GM19240 (cell line): ENCODE results near the gene MAPT.
A peak's percentile ranks its signal among the peaks of the same experiment; 100 is the strongest.
"Not testable (repeated sequence)": the region's sequence is repeated elsewhere in the genome, so short reads cannot be mapped to it uniquely, and the experiment has no call there.

Experiments used
- DNase-seq: peaks from one replicate; pipeline ENCODE4 v3.0.0; 2011; ENCODE audit warnings: low spot score; ENCODE audit not compliant: insufficient read length

Gene MAPT

GRCh38 chr17:45927247-45927646 is 32.9 kb downstream of the MAPT start:
- no peak for DNase-seq

DNA sequence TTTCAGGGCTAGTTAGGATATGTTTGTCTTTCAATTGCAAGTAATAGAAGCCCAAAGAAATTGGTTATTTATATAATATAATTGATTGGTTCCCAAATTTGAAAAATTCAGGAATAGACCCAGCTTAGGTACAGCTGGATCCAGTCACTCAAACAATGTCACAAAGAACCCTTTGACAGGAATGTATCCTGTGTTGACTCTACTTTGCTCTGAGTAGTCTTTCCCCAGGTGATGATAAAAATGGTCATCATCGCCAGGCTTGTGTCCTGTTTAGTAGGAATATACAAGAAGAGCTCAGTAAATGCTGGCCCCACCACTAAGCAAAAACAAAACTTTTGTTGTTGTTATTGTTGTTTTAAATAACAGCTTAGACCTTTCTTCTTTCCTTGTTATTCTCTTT is 35.0 kb downstream of the MAPT start:
- DNase-seq, result no peak

DNA sequence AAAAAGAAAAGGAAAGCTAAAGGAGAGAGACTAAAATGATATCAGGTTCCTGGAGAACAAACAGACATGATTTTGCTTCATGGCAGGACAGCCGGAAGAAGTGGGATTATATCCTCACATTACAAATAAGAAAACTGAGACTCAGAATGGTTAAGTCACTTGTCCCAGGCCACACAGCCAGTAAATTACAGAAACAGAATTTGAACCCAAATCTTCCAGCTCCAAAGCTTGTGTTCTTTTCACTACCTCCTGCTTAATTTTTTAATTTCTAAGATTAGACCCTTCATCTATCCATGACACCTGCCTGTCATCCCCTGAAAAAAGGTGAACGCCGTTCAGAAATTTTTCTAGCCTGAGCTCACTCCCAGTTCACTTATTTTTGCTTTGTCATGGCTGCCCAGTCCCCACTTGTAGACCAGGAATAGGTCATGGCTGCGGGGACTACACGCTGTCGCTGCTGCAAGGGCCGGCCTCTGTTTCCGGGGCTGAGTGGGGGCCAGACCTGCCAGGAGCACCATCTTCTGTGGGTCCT is 36.1 kb downstream of the MAPT start:
- DNase-seq, result no peak

DNA sequence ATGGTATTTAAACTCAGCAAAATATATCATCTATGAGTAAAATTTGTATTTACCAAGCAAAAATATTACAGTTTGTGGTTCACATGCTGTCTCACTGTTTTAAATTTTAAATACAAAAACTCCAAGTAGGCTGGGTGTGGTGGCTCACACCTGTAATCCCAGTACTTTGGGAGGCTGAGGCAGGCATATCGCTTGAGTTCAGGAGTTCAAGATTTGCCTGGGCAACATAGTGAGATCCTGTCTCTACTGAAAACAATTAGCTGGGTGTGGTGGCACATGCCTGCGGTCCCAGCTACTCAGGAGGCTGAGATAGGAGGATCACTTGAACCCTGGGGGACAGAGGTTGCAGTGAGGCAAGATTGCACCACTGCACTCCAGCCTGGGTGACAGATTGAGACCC is 37.3 kb downstream of the MAPT start:
- DNase-seq, result no peak

GRCh38 chr17:45934044-45934979 is 40.0 kb downstream of the MAPT start:
- DNase-seq, result no peak

GRCh38 chr17:45935197-45935709 is 40.9 kb downstream of the MAPT start:
- no peak for DNase-seq

- DNase-seq, result no peak
These were observed 41.6 kb downstream of the MAPT start for GRCh38 chr17:45935710-45936509.

DNA sequence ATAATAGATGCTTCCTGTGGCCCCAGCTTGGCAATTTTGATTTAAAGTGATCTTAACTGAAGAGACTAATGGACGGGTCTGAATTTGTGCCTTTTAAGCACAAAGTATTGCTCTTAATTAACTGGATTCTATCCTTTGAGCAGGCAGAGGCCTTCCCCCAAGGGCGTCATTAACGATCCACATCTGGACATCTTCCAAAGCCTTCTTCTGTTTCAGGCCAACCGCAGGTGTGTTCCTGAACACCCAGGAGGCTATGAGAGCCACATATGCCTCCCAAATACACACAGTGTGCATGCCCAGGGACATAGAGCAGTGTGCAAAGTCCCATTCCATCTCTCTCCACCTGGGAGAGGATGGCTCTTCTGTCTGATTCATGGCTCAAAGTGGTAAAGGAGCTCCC is 42.3 kb downstream of the MAPT start:
- no peak for DNase-seq

DNA sequence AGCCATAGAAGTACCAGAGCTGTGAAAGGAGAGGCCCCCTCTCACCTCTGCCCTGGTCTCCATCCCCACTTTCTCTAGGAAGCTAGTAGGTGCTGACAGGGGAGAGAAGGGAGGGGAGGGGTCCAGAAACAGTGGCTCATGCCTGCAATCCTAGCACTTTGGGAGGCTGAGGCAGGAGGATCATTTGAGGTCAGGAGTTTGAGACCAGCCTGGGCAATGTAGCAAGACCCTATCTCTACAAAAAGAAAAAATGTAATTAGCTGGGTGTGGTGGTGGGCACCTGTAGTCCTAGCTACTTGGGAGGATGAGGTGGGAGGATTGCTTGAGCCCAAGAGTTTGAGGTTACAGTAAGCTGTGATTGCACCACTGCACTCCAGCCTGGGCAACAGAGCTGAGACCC is 42.8 kb downstream of the MAPT start:
- DNase-seq, result not testable (repeated sequence)

GRCh38 chr17:45939395-45939794 is 45.0 kb downstream of the MAPT start:
- no peak for DNase-seq

GRCh38 chr17:45940293-45940692 is 45.9 kb downstream of the MAPT start:
- DNase-seq, result no peak

GRCh38 chr17:45940826-45941225 is 46.5 kb downstream of the MAPT start:
- DNase-seq, result no peak

- DNase-seq, result no peak
These were observed 47.0 kb downstream of the MAPT start for GRCh38 chr17:45941395-45941794.

DNA sequence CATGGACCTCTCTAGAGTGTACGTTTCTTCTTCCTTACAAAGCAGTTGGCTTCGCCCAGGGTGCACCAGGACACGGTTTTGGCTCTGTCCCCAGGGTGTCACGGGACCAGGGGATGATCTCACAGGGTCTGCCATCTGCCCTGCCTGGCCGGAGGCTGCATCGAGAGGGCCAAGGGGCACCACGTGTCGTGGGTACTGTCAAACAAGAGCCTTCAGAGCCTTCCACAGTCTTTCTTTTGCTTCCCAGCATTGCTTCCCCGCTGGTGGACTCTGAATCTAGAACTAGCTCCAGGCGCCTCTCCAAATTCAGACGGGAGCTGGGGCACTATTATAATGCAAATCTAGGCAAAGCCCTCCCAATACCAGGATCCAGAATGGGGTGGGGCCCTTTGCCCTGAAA is 47.9 kb downstream of the MAPT start:
- no peak for DNase-seq

DNA sequence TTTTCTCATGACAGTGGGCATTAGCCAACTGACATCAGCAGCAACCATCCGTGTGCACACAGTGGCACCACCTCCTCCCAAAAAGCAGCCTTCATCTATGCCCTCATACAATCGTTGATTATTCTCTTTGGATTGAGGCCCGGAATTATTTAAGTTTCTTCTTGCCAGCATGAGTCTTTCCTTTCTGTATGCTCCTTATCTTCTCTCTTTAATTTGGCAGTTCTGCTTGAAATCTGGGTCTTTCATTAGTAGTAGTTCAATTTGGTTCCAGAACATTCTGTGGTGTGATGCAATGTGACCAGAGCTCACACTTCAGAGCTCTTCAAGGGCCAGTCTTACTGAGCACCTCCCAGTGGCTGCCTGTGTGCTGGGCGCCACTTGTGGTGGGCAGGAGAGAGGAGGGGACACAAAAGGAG is 52.5 kb downstream of the MAPT start:
- no peak for DNase-seq

DNA sequence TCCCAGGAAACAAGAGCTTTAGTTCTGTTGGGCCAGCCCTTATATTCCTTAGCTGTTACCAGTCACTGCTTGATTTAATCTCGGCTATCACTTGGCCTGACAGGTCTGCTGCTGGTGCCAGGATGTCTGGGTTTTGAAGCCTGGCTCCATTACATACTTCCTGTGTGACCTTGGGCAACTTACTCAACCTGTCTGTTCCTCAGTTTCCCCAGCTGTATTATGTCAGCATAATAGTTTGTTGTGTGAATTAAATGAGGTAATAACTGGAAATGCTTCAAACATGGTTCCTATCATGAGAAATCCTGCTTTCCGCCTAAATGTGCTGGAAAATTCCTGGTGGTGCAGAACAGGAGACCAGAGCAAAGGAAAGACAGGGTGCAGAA is 54.1 kb downstream of the MAPT start:
- no peak for DNase-seq

DNA sequence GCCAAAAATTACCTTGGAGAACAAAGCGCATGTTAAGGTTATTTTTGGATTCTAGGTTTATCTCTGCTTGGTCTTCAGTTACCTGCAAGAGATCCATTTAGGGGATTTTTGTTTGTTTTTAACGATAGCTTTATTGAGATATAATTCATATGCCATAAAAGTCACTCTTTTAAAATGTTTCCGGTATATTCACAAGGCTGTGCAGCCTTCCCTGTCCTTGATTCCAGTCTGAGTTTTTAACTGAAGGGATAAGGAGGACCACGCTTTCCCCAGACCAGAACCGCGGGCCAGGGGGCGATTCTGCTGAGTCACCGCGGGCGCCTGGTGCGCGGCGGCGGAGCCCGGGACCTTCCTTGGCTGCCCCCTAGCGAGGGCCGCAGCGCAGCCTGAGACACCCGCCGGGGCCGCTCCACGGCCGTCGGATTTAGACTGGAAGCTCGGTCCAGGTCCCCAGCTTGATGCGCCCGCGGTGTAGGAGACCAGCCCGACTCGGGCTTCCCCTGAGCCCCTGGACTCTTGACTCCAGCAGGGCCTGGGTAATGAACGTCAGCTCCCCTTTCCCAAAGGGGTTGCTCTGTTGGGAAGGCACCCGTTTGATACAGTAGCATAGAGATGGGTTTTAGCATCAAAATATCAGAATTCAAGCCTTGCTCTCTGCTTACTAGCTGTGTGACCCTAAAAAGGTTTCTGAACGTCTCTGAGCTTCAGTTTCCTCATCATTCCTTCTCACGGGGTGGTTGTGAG is 54.7 kb downstream of the MAPT start:
- peak; percentile 81 for DNase-seq

- DNase-seq, result no peak
These were observed 55.5 kb downstream of the MAPT start for GRCh38 chr17:45949755-45950320.

GRCh38 chr17:45950888-45951287 is 56.5 kb downstream of the MAPT start:
- no peak for DNase-seq

- no peak for DNase-seq
These were observed 57.0 kb downstream of the MAPT start for GRCh38 chr17:45951403-45951802.

DNA sequence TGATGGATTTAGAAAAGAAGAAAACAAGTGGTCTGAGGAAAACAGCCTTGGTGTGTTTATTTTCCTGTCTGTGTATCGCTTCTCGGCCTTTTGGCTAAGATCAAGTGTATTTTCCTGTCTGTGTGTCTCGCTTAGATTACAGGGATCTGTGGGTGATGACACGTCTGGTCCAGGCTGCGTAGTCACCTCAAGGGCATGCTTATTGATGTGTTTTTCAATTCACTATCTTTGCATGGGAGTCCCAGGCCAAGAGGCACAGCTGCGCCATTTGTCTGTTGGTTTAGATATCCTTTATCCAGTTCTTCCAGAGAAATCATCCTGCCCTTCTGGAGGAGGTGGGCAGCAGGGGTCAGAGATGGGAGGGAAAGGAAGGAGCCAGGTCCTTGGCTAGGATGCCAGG is 57.6 kb downstream of the MAPT start:
- no peak for DNase-seq
